Transverse colon (tissue), 4 donors: ENCODE results near the gene RPS6KA2. TPM values are rescaled to one million over a fixed set of nuclear protein-coding genes. Genes with fewer than 3 reads are reported as not detected.
"Not testable (repeated sequence)": the region's sequence is repeated elsewhere in the genome, so short reads cannot be mapped to it uniquely, and the experiment has no call there.

Experiments
- DNase-seq: peaks from one replicate; pipeline ENCODE4 v3.0.0-alpha.2; 2019
- H3K27ac ChIP-seq, 4 donors: fragments of 200-600 bp; sonication (generic); 2 replicates each; pipeline ENCODE4 v1.5.1; 2016 to 2018; ENCODE audit warnings: inconsistent platforms in 4 of 4
- H3K27me3 ChIP-seq: fragments of 200-600 bp; sonication (generic); 2 replicates; pipeline ENCODE4 v1.5.1; 2017; ENCODE audit warnings: inconsistent platforms
- H3K36me3 ChIP-seq, 4 donors: fragments of 200-600 bp; sonication (generic); 2 replicates each; pipeline ENCODE4 v1.5.1; 2017 to 2019; ENCODE audit warnings: inconsistent platforms in 4 of 4
- H3K4me1 ChIP-seq, 4 donors: fragments of 200-600 bp; sonication (generic); 2 replicates each; pipeline ENCODE4 v1.5.1; 2017 to 2020; ENCODE audit warnings: inconsistent platforms in 4 of 4
- H3K4me3 ChIP-seq, 4 donors: fragments of 200-600 bp; sonication (generic); 1 replicate in 1 of 4; 2 replicates in 3 of 4; pipeline versions ENCODE4 v1.5.1 to v1.6.1; 2017 to 2019; ENCODE audit warnings: inconsistent platforms in 4 of 4
- H3K9me3 ChIP-seq, 2 donors: fragments of 200-600 bp; sonication (generic); 2 replicates each; pipeline ENCODE4 v1.5.1; 2017 to 2019; ENCODE audit warnings: inconsistent platforms in 2 of 2
- EP300 ChIP-seq: sonication (generic); formaldehyde crosslinking; IDR thresholded peaks from one replicate; pipeline ENCODE4 v1.6.1; 2017; ENCODE audit warnings: antibody characterized with exemption, low read depth
- POLR2A ChIP-seq: fragments of 450-650 bp; IDR thresholded peaks from one replicate; pipeline ENCODE4 v1.6.1; 2016; ENCODE audit warnings: antibody characterized with exemption, mild to moderate bottlenecking, moderate library complexity
- POLR2AphosphoS5 ChIP-seq, 3 donors: sonication (generic); formaldehyde crosslinking; IDR thresholded peaks; one replicate each; pipeline ENCODE4 v1.6.1; 2016; ENCODE audit warnings: antibody characterized with exemption in 3 of 3
- WGBS, 2 donors: methylation state at CpG; one replicate each; pipeline ENCODE4 v1.1.5; 2018; ENCODE audit warnings: low coverage in 1 of 2; 5-methylcytosine and 5-hydroxymethylcytosine counted together
- in situ Hi-C, 4 donors: fragments of 200-750 bp; cut with MboI; loops; one replicate each; pipeline versions ENCODE4 v1.15.0 to v1.15.1; 2017; ENCODE audit warnings: low sequenced_read_pairs in 3 of 4, low pct_ligation_motif_present in 1 of 4, low pct_unique_long_range_greater_than_20kb in 1 of 4
- intact Hi-C: fragments of 100-400 bp; cut with DNase I; formaldehyde crosslinking; loops from one replicate; pipeline ENCODE4 v1.15.1; 2023; ENCODE audit warnings: low total_unique reads
- total RNA-seq, 4 donors: library from RNA; depleted of rRNA; stranded (reverse); fragments of >200 nt; gene quantifications; one replicate each; pipeline ENCODE4 v1.1.0, GENCODE V29; 2016
- TF ChIP-seq, protein P1 (sequence below), 5 experiments: fragments of 200-600 bp in 3 of 5; fragments of 450-650 bp in 2 of 5; sonication (generic) in 3 of 5; IDR thresholded peaks; 1 replicate in 2 of 5; 2 replicates in 3 of 5; pipeline ENCODE4 v1.5.1; 2016 to 2017; ENCODE audit warnings: antibody characterized with exemption in 5 of 5, inconsistent platforms in 3 of 5, mild to moderate bottlenecking in 2 of 5, moderate library complexity in 1 of 5

RPS6KA2 gene
- total RNA-seq, 4 donors from 2014 or later, result 9.6 to 41.1 (median 15.4) TPM

DNA sequence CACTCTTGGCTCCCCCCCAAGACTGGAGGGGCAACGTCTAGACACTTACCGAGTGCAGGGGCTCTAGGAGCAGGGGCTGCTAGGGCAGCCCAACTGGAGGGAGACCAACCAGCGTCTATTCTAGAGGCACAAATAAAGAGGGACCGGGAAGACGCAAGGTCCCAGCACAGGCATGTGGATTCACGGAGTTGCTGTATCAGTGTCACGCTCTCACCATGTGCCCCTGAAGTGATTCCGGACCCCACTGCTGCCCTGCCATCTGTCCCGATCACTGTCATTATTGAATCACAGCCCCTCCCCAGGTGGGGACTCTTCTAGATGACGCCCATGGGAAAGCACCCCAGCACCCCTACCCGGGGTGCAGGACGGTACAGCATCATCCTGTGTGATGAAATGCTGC lies 94.7 kb downstream of the RPS6KA2 start:
- H3K9me3 ChIP-seq, result no peaks in the 10 kb centered on the region
- no peaks in the 10 kb centered on the region for H3K36me3 ChIP-seq
- H3K4me1 ChIP-seq, result no peaks in the 10 kb centered on the region
- no peak overlapping the region for H3K4me3 ChIP-seq
- TF ChIP-seq POLR2AphosphoS5 (IDR thresholded peaks at IDR 0.05) (no peak), EP300 (no peak), POLR2A (no peak)
- TF ChIP-seq, protein P1, sequence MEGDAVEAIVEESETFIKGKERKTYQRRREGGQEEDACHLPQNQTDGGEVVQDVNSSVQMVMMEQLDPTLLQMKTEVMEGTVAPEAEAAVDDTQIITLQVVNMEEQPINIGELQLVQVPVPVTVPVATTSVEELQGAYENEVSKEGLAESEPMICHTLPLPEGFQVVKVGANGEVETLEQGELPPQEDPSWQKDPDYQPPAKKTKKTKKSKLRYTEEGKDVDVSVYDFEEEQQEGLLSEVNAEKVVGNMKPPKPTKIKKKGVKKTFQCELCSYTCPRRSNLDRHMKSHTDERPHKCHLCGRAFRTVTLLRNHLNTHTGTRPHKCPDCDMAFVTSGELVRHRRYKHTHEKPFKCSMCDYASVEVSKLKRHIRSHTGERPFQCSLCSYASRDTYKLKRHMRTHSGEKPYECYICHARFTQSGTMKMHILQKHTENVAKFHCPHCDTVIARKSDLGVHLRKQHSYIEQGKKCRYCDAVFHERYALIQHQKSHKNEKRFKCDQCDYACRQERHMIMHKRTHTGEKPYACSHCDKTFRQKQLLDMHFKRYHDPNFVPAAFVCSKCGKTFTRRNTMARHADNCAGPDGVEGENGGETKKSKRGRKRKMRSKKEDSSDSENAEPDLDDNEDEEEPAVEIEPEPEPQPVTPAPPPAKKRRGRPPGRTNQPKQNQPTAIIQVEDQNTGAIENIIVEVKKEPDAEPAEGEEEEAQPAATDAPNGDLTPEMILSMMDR (IDR thresholded peaks at IDR 0.05), result no peak
- H3K27ac ChIP-seq, result no peak overlapping the region
- intact Hi-C loops, result no loop called here
- no peaks in the 10 kb centered on the region for H3K27me3 ChIP-seq
- in situ Hi-C loops, result no loop called here
- 91% methylated on average over 12 of the region's 12 CpGs; no CpG with 5 or more reads in 1 of the 2 donors for WGBS, 2 donors
- DNase-seq, result no peak

DNA sequence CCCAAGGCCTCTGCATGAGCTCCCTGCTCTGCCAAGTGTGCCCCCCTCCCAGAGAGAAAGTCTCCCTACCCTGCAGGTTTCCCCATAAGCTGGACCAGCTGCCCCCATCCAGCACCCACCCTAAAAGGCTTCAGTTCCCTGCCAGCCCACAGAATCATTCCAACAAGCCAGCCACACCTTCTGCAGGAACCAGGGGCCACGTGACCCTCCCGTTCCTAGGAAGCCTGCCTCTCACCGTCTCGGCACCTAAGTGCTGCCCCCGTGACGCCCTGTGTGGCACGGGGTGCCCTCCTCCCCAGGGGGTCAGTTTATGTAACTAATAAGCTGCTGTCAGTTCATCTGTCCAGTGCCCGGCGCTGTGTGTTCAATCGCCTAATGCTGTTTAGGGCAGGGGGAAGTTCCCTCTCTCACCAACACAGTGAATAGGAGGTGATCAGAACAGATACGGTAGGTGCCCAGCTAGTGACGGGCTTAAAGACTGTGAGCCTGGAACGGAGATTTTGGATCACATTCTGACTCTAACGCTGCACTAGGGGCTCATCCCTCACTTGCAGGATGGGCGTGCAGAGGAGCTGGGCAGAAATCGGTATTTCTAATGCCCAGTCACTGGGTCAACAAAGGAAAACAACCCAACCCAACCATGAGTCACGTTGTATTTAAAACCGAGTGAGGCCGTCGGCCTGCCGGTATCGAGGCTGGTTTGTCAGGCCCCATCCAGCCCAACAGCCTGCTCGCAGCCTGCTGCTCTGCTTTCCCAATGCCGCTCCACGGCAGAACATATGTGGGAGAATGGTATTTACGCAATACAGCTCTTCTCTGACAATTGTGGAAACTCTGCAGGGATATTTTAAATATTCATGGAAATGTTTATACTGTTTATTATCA lies 96.6 kb downstream of the RPS6KA2 start:
- TF ChIP-seq POLR2AphosphoS5 (IDR thresholded peaks at IDR 0.05) (no peak), EP300 (no peak), POLR2A (no peak)
- TF ChIP-seq, protein P1 (IDR thresholded peaks at IDR 0.05), result no peak
- Histone ChIP-seq H3K36me3 (no peaks in the 10 kb centered on the region), H3K4me3 (no peak overlapping the region), H3K4me1 (no peaks in the 10 kb centered on the region), H3K27me3 (no peaks in the 10 kb centered on the region), H3K27ac (no peak overlapping the region), H3K9me3 (no peaks in the 10 kb centered on the region)
- 91 to 92% methylated on average over 2 to 26 of the region's 26 CpGs for WGBS, 2 donors
- DNase-seq, result no peak
- in situ Hi-C loops (no loop called here), intact Hi-C loops (no loop called here)

DNA sequence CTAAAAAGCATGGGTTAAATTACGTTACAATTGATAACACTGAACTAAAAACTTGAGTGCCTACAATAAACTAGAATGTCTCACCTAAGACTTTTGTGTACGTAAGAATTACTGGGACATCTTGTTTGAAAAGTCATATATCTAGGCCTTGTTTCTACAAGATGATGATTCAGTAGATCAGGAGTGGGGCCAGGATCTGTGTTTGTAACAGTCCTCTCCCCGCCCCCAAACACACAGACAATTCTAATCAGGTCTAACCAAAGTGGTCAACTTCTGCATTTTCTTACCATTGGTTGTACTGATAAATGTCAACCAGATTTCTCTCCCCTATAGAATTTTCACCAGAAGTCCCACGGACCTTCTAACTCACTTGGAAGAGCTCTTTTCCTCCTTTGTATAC lies 97.5 kb downstream of the RPS6KA2 start:
- in situ Hi-C loops, result no loop called here

DNA sequence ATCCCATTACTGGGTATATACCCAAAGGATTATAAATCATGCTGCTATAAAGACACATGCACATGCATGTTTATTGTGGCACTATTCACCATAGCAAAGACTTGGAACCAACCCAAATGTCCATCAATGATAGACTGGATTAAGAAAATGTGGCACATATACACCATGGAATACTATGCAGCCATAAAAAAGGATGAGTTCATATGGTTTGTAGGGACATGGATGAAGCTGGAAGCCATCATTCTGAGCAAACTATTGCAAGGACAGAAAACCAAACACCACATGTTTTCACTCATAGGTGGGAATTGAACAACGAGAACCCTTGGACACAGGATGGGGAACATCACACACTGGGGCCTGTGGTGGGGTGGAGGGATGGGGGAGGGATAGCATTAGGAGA lies 98.0 kb downstream of the RPS6KA2 start:
- H3K27ac ChIP-seq, H3K27me3 ChIP-seq, intact Hi-C loops, H3K9me3 ChIP-seq, H3K4me3 ChIP-seq, in situ Hi-C loops, DNase-seq, H3K4me1 ChIP-seq, H3K36me3 ChIP-seq: not testable (repeated sequence)
- WGBS, 2 donors, result 90 to 100% methylated on average over 1 of the region's 1 CpG

More for the DNA sequence above, 97.5 kb downstream of the RPS6KA2 start:
- Histone ChIP-seq H3K27me3 (no peaks in the 10 kb centered on the region), H3K9me3 (no peaks in the 10 kb centered on the region), H3K36me3 (no peaks in the 10 kb centered on the region), H3K4me3 (no peak overlapping the region), H3K4me1 (no peaks in the 10 kb centered on the region), H3K27ac (no peak overlapping the region)
- TF ChIP-seq, protein P1 (IDR thresholded peaks at IDR 0.05), result no peak
- no peak for TF ChIP-seq EP300
- TF ChIP-seq POLR2AphosphoS5 (IDR thresholded peaks at IDR 0.05), result no peak
- no peak for TF ChIP-seq POLR2A
- no peak for DNase-seq
- intact Hi-C loops, result no loop called here
- WGBS, 2 donors, result 76 to 83% methylated on average over 4 of the region's 4 CpGs
